Epithelial cell of esophagus (primary cell): ENCODE data around the gene EIF4G3.

Experiments
- DNase-seq: peaks from one replicate; pipeline ENCODE4 v3.0.0; 2010; ENCODE audit warnings: low read depth
- H3K4me3 ChIP-seq: 2 replicates; pipeline ENCODE4 v1.5.1; 2011; ENCODE audit warnings: mild to moderate bottlenecking, low read length, control low read depth
- CTCF ChIP-seq: IDR thresholded peaks from 2 replicates; pipeline ENCODE4 v1.5.1; 2011; ENCODE audit warnings: low read depth, mild to moderate bottlenecking, low read length, control low read depth, inconsistent platforms; ENCODE audit not compliant: insufficient read depth; ENCODE audit errors: missing control alignments

Gene EIF4G3

GRCh38 chr1:20974069-20974468 lies 202.6 kb downstream of the EIF4G3 start:
- TF ChIP-seq CTCF = no peak
- DNase-seq = no peak
- H3K4me3 ChIP-seq = no peak overlapping the region

GRCh38 chr1:20972855-20973254 lies 203.8 kb downstream of the EIF4G3 start:
- DNase-seq = no peak
- no peak overlapping the region for H3K4me3 ChIP-seq
- no peak for TF ChIP-seq CTCF

- no peak for TF ChIP-seq CTCF
- no peak overlapping the region for H3K4me3 ChIP-seq
- DNase-seq = no peak
Measured at GRCh38 chr1:20964540-20965484, 211.9 kb downstream of the EIF4G3 start.

- H3K4me3 ChIP-seq = no peak overlapping the region
- no peak for DNase-seq
- no peak for TF ChIP-seq CTCF
Measured at GRCh38 chr1:20962576-20963258, 214.0 kb downstream of the EIF4G3 start.

- H3K4me3 ChIP-seq = no peak overlapping the region
- no peak for TF ChIP-seq CTCF
Measured at GRCh38 chr1:20958430-20958829, 218.3 kb downstream of the EIF4G3 start.

GRCh38 chr1:20956272-20956671 lies 220.4 kb downstream of the EIF4G3 start:
- DNase-seq = peak; percentile 25
- H3K4me3 ChIP-seq = no peak overlapping the region
- TF ChIP-seq CTCF = no peak

More at GRCh38 chr1:20958430-20958829, 218.3 kb downstream of the EIF4G3 start:
- no peak for DNase-seq

GRCh38 chr1:20950679-20951078 lies 226.0 kb downstream of the EIF4G3 start:
- H3K4me3 ChIP-seq = no peak overlapping the region
- TF ChIP-seq CTCF = no peak
- DNase-seq = peak; percentile 68
